ENCODE results near the gene WDFY4. TPM values are rescaled to one million over a fixed set of nuclear protein-coding genes. Genes with fewer than 3 reads are reported as not detected.

WDFY4 gene
- total RNA-seq, 1 donor from 2014 or later: not detected

- TF ChIP-seq, protein P1, sequence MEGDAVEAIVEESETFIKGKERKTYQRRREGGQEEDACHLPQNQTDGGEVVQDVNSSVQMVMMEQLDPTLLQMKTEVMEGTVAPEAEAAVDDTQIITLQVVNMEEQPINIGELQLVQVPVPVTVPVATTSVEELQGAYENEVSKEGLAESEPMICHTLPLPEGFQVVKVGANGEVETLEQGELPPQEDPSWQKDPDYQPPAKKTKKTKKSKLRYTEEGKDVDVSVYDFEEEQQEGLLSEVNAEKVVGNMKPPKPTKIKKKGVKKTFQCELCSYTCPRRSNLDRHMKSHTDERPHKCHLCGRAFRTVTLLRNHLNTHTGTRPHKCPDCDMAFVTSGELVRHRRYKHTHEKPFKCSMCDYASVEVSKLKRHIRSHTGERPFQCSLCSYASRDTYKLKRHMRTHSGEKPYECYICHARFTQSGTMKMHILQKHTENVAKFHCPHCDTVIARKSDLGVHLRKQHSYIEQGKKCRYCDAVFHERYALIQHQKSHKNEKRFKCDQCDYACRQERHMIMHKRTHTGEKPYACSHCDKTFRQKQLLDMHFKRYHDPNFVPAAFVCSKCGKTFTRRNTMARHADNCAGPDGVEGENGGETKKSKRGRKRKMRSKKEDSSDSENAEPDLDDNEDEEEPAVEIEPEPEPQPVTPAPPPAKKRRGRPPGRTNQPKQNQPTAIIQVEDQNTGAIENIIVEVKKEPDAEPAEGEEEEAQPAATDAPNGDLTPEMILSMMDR (IDR thresholded peaks at IDR 0.05): no peak
- no peak overlapping the region for H3K4me3 Mint-ChIP-seq (ENCODE audit: unreplicated experiment)
- no peak overlapping the region for H3K27ac Mint-ChIP-seq (ENCODE audit: unreplicated experiment)
- no peaks in the 10 kb centered on the region for H3K9me3 Mint-ChIP-seq (ENCODE audit: unreplicated experiment)
- no peaks in the 10 kb centered on the region for H3K36me3 Mint-ChIP-seq (ENCODE audit: unreplicated experiment)
- no peaks in the 10 kb centered on the region for H3K27me3 Mint-ChIP-seq (ENCODE audit: unreplicated experiment)
- no peak for DNase-seq (ENCODE audit: extremely low spot score, unreplicated experiment)
- no peaks in the 10 kb centered on the region for H3K4me1 Mint-ChIP-seq (ENCODE audit: unreplicated experiment)
These were observed 123.3 kb downstream of the WDFY4 start for GRCh38 chr10:48807791-48808470.

DNA sequence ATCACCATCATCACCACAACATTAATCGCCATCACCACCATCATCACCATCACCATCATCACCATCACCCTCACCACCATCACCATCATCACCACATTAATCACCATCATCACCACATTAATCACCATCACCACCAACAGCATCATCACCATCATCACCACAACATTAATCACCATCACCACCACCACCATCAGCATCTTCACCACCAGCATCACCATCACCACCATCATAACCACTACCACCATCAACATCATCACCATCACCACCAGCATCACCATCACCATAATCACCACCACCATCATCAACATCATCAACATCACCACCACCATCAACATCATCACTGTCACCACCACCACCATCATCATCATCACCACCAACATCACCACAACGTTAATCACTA is 124.6 kb downstream of the WDFY4 start:
- no peak for DNase-seq (ENCODE audit: extremely low spot score, unreplicated experiment)
- H3K27me3 Mint-ChIP-seq (ENCODE audit: unreplicated experiment): no peaks in the 10 kb centered on the region
- no peaks in the 10 kb centered on the region for H3K4me1 Mint-ChIP-seq (ENCODE audit: unreplicated experiment)
- no peaks in the 10 kb centered on the region for H3K9me3 Mint-ChIP-seq (ENCODE audit: unreplicated experiment)
- H3K4me3 Mint-ChIP-seq (ENCODE audit: unreplicated experiment): no peak overlapping the region
- TF ChIP-seq, protein P1 (IDR thresholded peaks at IDR 0.05): no peak
- H3K27ac Mint-ChIP-seq (ENCODE audit: unreplicated experiment): no peak overlapping the region
- H3K36me3 Mint-ChIP-seq (ENCODE audit: unreplicated experiment): no peaks in the 10 kb centered on the region

- H3K4me3 Mint-ChIP-seq (ENCODE audit: unreplicated experiment): no peak overlapping the region
- no peak overlapping the region for H3K27ac Mint-ChIP-seq (ENCODE audit: unreplicated experiment)
These were observed 126.8 kb downstream of the WDFY4 start for GRCh38 chr10:48811461-48811860.

DNA sequence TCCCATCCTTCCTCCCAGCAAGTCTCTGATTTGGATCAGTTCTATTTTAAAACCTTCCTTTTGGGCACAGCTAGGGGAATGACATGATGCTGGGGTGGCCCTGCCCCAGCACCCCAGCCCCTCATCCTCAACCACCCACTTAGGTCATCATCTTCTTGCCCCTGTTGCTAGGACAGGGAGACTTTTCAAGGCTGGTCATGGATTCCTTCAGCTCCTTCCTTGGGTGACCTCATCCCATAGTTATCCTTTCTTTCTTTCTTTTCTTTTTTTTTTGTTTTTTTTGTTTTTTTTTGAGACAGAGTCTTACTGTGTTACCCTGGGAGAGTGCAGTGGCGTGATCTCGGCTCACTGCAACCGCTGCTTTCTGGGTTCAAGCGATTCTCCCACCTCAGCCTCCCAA is 127.2 kb downstream of the WDFY4 start:
- Mint-ChIP-seq H3K27ac (ENCODE audit: unreplicated experiment) (no peak overlapping the region), H3K4me3 (ENCODE audit: unreplicated experiment) (no peak overlapping the region), H3K27me3 (ENCODE audit: unreplicated experiment) (no peaks in the 10 kb centered on the region), H3K36me3 (ENCODE audit: unreplicated experiment) (no peaks in the 10 kb centered on the region), H3K9me3 (ENCODE audit: unreplicated experiment) (no peaks in the 10 kb centered on the region), H3K4me1 (ENCODE audit: unreplicated experiment) (no peaks in the 10 kb centered on the region)
- no peak for DNase-seq (ENCODE audit: extremely low spot score, unreplicated experiment)
- TF ChIP-seq, protein P1 (IDR thresholded peaks at IDR 0.05): no peak

More at GRCh38 chr10:48811461-48811860, 126.8 kb downstream of the WDFY4 start:
- TF ChIP-seq, protein P1 (IDR thresholded peaks at IDR 0.05): no peak
- H3K9me3 Mint-ChIP-seq (ENCODE audit: unreplicated experiment): no peaks in the 10 kb centered on the region
- no peaks in the 10 kb centered on the region for H3K36me3 Mint-ChIP-seq (ENCODE audit: unreplicated experiment)
- DNase-seq (ENCODE audit: extremely low spot score, unreplicated experiment): no peak
- H3K4me1 Mint-ChIP-seq (ENCODE audit: unreplicated experiment): no peaks in the 10 kb centered on the region
- H3K27me3 Mint-ChIP-seq (ENCODE audit: unreplicated experiment): no peaks in the 10 kb centered on the region

DNA sequence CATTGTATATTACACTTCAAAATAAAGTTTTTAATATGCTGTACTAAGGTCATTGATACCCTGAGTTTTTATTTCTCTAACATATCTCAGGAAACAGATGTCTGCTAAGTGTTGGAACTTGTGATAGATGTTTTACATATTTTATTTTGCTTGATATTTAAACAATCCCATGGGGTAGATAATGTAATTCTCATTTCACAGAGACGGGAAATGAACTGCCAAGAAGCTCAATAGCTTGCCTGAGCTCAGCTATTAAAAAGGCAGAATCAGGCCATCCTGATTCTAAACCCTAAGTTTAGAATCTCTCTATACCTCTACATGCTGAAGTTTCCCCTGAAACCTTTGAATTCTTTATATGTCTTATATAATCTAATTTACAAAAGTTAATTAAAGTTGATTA is 128.6 kb downstream of the WDFY4 start:
- no peak overlapping the region for H3K27ac Mint-ChIP-seq (ENCODE audit: unreplicated experiment)
- no peaks in the 10 kb centered on the region for H3K9me3 Mint-ChIP-seq (ENCODE audit: unreplicated experiment)
- TF ChIP-seq, protein P1 (IDR thresholded peaks at IDR 0.05): no peak
- no peak overlapping the region for H3K4me3 Mint-ChIP-seq (ENCODE audit: unreplicated experiment)
- no peaks in the 10 kb centered on the region for H3K4me1 Mint-ChIP-seq (ENCODE audit: unreplicated experiment)
- no peak for DNase-seq (ENCODE audit: extremely low spot score, unreplicated experiment)
- no peaks in the 10 kb centered on the region for H3K27me3 Mint-ChIP-seq (ENCODE audit: unreplicated experiment)
- no peaks in the 10 kb centered on the region for H3K36me3 Mint-ChIP-seq (ENCODE audit: unreplicated experiment)
